ENCODE measurements around the gene SMOC2.
"Not testable (repeated sequence)": the region's sequence is repeated elsewhere in the genome, so short reads cannot be mapped to it uniquely, and the experiment has no call there.

SMOC2 gene

DNA sequence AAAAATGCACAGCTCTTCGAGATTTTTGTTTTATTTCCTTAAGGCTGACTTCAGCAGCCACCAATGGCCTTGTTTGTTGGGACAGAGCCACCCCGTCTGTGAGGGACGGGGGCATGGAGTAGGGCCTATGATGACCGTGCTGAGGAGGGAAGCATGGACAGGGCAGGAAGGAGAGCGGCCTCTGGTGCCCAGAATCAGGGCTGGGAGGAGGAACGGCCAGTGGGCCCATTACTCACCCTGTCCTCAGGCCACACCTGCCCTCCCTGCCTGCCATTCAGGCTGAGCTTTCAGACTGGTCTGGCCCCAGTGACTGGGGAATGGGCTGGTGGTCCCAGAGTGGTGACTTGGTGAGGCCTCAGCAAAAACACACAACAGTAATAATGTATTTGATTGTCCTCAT lies 104.4 kb downstream of the SMOC2 start:
- no peak for DNase-seq

DNA sequence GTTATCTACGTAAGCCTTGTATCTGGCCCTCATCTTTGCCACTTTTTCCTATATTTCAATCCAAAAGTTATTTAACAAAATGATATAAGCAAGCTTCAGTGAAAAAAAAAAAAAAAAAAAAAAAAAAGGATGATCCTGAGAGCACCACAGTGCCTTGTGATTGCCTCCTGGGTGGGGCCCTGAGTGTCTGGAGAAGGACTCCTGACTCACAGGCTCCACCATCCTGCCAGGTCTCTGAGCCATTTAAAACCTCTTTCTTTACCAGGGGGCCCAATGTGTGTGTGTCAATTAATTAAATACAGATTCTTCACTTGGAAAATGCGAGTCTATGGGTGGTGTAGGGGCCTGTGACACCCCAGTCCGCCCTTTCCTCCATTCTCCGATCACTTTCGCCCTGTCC lies 105.2 kb downstream of the SMOC2 start:
- no peak for DNase-seq

GRCh38 chr6:168546730-168547129 lies 105.7 kb downstream of the SMOC2 start:
- DNase-seq = no peak

- no peak for DNase-seq
These were observed 109.3 kb downstream of the SMOC2 start for GRCh38 chr6:168550326-168550725.

DNA sequence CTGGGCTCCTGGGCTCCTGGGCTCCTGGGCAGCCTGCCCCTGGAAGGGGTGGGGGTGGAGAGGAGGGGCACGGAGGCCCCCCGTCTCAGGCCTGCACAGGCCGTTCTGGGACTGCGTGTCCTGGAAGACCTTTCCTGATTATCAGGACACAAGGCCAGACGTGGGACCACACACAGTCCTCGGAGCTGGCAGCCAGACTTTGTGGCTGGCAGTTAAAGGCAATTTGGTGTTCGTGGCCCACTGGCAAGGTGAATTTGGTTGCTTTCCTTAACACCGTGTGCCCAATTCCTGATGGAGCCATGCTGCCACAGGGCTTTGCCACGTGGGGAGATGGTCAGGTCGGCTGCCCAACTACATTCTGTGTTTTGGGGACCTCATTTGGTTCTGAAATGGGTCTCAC lies 113.5 kb downstream of the SMOC2 start:
- DNase-seq = no peak

DNA sequence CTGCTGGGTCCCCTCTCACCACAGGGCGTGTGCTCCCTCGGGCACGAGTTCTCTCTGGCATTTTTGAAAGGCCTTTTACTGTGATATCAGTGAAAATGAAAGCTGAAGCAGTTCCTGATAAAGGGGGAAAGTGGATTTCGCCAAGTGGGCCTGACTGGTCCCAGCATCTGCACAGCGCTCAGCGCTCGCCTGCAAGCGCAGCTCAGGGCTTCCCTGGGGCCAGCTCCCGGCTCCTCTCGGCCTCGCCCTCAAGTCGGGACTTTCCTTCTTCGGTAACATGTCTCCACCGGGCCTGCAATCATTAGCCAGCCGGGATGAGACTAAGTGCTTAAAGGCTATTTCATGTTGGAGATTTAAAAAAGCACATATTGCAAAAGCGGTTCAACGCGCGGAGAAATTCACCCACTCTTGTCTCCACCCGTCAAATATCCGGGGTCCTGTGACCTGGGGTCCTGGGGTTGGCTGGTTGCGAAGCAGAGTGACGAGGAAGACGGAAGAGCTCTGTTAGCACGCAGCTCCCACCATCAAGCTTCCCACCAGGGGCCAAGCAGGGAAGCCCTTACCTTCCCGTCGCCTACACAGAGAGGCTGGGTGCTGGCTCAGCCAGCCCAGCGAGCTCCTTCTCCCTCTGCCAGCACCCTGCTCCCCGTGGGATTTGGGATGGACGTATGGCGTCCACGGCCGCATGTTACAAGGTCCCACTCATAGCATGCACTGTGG lies 114.1 kb downstream of the SMOC2 start:
- no peak for DNase-seq

DNA sequence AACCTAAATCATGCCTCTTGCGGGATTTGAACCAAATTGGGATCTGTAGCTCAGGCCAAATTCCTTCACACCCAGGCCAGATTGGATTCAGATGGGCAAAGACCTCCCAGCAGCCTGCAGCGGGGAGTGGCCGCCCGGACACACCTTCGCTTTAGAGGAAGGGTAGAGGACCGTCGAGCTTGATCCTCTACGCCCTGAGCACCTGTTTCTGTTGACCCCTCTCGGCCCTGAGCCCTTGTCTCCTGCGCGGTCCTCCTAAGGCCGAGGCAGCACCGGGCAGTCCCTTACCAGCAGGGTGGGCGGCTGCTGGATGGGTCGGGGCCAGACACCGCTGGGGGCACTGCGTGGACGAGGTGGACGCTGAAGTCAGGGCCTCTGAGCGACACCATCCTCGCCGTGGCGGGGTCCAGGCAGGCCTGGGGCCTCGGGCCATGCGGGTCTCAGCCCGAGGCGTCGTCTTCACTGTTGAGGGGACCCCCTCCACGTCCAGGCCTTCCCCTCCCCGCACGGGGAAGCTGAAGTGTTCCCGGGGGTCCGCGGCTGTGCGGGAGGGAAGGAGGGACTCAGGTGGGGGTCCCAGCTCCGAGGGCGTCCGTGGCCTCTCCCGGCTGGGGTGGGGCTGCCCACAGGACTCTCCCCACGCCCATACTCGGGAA lies 114.8 kb downstream of the SMOC2 start:
- no peak for DNase-seq

DNA sequence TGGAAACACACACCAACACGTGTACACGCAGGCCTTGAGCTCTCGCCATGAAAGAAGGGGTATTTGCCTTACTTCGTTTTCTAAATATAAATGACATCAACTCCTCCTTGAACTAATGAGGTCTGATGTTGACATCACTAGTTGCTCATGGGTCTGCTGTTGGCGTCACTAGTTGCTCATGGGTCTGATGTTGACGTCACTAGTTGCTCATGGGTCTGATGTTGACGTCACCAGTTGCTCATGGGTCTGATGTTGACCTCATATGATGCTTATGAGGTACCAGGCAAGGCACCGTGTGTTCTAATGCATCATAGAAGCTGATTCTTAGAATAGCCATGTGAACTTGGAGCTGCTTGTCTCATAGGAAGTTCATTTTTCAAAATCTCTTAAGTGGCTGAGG lies 116.5 kb downstream of the SMOC2 start:
- no peak for DNase-seq

DNA sequence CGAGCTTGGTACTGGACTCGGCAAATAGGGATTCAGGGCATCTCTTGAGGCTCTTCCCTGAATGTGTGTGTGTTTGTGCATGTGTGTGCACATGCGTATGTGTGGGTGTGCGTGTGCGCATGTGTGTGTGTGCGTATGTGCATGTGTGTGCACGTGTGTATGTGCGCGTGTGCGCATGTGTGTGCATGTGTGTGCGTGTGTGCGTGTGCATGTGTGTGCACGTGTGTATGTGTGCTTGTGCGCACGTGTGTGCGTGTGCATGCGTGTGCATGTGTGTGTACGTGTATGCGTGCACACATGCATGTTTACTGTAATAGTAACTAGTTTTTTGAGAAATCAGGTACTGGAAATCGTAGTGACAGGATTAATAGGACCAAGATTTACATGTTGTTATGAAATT lies 117.7 kb downstream of the SMOC2 start:
- no peak for DNase-seq

DNA sequence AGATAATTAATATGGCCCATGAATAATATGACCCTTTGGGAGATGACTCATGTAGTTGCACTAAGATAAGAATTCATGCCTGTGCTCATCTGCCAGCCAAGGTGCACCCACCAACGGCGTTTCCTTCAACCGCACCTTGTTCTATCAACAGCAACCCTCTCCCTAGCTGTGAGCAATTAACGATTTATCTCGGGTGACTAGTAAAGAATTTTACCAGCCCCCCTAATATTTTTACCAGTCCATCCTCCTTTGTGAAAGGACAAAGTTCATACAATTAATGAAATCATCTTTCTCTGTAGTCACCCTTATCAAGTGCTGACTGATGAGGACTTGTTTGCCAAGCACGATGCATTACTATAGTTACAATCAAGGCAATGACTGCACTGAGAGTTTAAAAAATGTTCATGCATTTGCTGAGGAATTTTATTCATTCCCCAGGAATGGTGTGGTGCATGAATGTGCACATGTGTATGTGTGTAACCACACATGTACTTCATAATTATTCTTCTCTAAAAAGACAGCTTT lies 118.7 kb downstream of the SMOC2 start:
- no peak for DNase-seq

DNA sequence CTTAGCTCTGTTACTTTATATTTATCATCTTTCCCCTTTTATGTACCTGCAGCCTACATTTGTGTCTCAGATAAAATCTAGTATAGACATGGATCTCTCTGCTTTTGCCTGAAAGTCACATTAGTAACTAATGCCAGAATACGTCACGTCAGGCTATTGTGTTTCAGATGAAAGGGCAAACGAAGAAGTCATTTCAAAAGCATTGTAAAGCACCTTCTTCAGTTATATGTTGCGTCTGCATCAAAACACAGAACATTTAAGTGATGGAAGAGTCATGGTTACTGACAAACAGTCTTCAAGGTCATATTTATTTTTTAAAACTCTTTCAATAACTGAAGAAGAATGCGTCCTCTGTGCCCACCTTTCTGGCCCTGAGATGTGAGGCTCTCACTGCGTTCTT lies 119.1 kb downstream of the SMOC2 start:
- no peak for DNase-seq

GRCh38 chr6:168562576-168563151 lies 121.7 kb downstream of the SMOC2 start:
- no peak for DNase-seq

DNA sequence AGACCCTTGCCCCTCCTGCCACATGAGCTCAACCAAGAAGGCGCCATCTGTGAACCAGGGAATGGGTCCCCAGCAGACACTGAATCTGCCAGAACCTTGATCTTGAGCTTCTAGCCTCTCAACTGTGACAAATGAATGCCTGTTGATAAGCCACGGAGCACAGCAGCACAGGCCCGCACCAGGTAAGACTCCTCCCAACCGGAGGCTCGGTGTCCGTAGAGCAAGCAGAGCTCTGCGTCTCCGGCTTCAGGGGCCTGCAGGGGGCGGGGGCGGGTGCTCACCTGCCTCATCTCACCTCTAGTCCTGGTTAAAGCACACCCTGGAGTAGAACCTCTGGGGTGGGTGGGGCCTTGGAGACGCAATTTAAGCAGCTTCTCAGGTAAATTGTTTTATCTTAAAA lies 122.7 kb downstream of the SMOC2 start:
- DNase-seq = no peak

GRCh38 chr6:168565112-168565511 lies 124.1 kb downstream of the SMOC2 start:
- DNase-seq = no peak

- no peak for DNase-seq
These were observed 129.2 kb downstream of the SMOC2 start for GRCh38 chr6:168570211-168570610.

- DNase-seq = no peak
These were observed 130.3 kb downstream of the SMOC2 start for GRCh38 chr6:168571268-168571667.

- DNase-seq = not testable (repeated sequence)
These were observed 132.4 kb downstream of the SMOC2 start for GRCh38 chr6:168573276-168573835.

DNA sequence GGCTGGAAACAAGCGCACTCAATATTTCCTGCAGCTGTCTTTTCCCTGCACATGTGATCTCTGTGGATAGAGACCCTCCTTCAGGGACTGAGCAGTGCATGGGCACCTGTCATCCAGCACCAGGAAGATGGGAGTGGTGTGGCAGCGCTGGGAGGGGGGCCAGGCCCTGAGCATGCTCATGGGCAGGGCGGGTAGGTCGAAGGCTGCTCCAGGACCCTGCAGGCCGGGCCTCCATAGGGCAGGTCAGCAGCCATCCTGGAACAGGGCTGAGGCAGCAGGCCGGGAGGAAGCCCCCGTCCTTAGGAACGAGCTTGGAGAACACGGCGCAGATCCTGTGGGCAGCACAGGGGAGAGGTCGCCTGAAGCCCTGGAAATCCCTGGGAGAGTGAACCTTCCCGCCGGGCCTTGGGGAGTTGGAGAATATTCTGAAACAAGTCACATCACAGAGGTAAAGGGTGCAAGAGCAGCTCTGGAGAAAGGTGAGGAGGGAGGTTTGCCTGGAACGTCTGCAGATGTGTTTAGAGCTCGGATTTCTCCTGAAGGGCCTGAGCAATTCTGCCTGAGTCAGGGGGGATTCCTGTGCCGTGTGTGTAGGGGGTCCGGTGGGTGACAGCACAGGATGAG lies 133.2 kb downstream of the SMOC2 start:
- no peak for DNase-seq

DNA sequence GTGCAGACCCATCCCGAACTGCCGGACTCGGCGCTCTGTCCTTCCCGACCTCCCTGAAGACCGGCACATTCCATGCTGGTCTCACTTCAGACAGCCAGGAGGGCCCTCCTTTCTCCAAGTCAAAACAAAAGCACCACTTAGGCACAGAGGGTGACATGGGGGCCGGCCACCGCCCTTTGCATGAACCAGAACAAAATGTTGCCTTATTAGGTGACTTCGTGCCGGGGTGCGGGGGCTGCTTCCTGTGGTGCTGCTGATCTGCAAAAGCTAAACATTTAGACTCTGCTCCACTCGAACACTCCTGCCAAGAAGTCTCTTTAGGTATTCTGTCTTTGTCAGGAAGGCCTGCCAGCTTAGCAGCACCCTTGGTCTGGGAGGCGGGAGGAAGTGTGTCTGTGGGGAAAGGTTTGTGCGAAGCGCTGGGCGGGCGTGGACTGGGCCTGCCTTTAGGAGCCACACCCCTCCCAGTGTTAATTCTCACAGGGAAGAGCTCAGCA lies 133.8 kb downstream of the SMOC2 start:
- no peak for DNase-seq

DNA sequence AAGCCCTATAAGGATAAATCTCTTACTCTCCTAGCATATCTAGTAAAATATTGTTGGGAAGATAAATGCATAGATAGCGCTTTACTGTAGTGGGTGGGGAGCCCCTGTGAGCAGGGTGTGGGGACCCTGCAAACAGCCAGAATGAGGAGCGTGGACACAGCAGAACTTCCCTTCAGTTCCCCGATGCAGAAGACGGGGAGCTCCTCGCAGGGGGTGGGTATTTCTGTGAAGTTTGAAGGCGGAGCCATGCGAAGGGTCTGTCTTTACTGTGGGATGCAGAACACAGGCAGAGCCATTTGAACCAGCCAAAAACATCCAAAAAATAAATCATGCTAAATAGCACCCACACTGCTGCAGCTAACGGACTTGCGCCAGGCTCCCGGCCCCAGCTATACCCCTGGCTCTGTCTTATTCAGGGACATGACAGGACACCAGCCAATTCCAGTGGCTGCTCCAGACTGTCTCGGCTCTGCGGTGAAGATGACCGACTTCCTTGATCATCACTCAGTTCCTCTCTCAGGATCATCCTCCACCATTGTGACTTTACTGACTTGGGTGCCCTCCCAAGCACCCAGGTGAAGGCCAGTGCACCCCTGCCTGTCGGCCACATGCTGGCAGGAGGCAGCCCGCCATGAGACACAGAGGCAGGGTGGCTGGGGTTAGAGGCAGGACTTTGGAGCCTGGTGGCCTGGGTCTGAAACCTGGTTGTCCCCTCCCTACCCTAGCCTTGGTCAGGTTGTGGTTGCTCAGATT lies 134.5 kb downstream of the SMOC2 start:
- DNase-seq = no peak

GRCh38 chr6:168576388-168576787 lies 135.4 kb downstream of the SMOC2 start:
- DNase-seq = no peak

DNA sequence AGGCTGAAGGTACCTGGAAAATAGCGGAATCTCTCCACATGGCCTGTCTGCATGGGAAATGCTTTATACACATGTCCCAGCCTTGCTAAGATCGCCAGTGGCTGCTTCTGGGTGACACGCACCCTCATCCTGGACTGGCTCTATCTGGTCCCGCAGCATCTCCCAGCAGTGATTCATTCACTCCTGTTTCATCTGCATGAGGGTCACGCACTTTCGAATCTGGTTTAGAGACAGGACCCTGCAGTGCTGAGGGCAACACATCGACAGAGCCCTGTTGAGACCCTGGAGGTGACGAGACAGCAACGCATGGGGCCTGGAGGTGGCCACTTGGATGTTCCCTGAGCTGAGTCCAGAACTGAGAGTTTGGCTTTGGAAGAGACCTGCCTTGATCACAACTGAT lies 136.5 kb downstream of the SMOC2 start:
- DNase-seq = no peak

DNA sequence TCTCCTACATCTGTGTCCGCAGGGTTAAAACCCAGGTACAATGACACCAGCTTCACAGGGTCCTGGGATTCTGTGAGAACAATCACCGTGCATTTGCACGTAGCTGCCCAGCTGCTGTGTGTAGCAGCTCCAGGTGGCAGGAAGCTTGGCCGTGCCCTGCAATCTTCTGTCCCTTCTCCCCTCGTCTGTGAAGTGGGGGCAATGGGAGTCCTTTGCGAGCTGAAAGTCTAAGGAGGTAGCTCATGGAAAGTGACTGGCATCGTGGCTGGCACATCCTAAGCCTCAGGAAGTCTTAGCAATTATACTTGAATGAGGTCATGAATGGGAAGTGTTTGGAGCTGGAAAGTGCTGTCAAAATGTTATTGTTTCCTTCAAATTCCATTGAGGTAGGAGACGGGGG lies 137.1 kb downstream of the SMOC2 start:
- DNase-seq = no peak

Data from fibroblast of skin of right biceps (primary cell).